Keratinocyte (primary cell): Measurements from ENCODE around the gene MT1B. TPM values are rescaled to one million over a fixed set of nuclear protein-coding genes. Genes with fewer than 3 reads are reported as not detected.

ENCODE experiments used
- DNase-seq: peaks from one replicate; pipeline ENCODE4 v3.0.0-alpha.2; 2011; ENCODE audit warnings: low read depth, missing footprints, low spot score
- FAIRE-seq: peaks from 2 replicates; lab custom pipeline; 2011; peaks lifted over from hg19 to GRCh38; lab: Jason Lieb, UNC
- H2AFZ ChIP-seq: 2 replicates; pipeline ENCODE4 v1.6.0; 2012; ENCODE audit warnings: low read length, control low read depth, inconsistent platforms; ENCODE audit not compliant: control insufficient read depth
- H3K27ac ChIP-seq: 2 replicates; pipeline ENCODE4 v1.5.1; 2011; ENCODE audit warnings: low read length; ENCODE audit not compliant: control insufficient read depth, insufficient read depth
- H3K27me3 ChIP-seq: 3 replicates; pipeline ENCODE4 v1.6.0; 2011; ENCODE audit warnings: low read length; ENCODE audit not compliant: control insufficient read depth, insufficient read depth; ENCODE audit errors: extremely low read depth
- H3K36me3 ChIP-seq, 2 experiments: 2 replicates in 1 of 2; 3 replicates in 1 of 2; pipeline ENCODE4 v1.5.1; 2011; ENCODE audit warnings: low read length in 2 of 2, mild to moderate bottlenecking in 1 of 2; ENCODE audit not compliant: control insufficient read depth in 2 of 2, insufficient read depth in 2 of 2; ENCODE audit errors: extremely low read depth in 1 of 2
- H3K4me1 ChIP-seq: 3 replicates; pipeline ENCODE4 v1.5.1; 2011; ENCODE audit warnings: low read length; ENCODE audit not compliant: control insufficient read depth, insufficient read depth; ENCODE audit errors: extremely low read depth
- H3K4me2 ChIP-seq: 3 replicates; pipeline ENCODE4 v1.6.0; 2011; ENCODE audit warnings: low read depth, low read length; ENCODE audit not compliant: control insufficient read depth, insufficient read depth; ENCODE audit errors: extremely low read depth
- H3K4me3 ChIP-seq, 3 experiments: fragments of 200-600 bp in 1 of 3; sonication (generic) in 1 of 3; 2 replicates in 2 of 3; 3 replicates in 1 of 3; pipeline ENCODE4 v1.5.1; 2011 to 2016; ENCODE audit warnings: low read length in 3 of 3, mild to moderate bottlenecking in 3 of 3, control low read depth in 2 of 3, inconsistent platforms in 1 of 3, low read depth in 1 of 3, mixed read lengths in 1 of 3, mixed run types in 1 of 3, moderate library complexity in 1 of 3; ENCODE audit not compliant: control insufficient read depth in 2 of 3, insufficient read depth in 2 of 3; ENCODE audit errors: extremely low read depth in 1 of 3
- H3K79me2 ChIP-seq: 2 replicates; pipeline ENCODE4 v1.6.0; 2012; ENCODE audit warnings: low read length; ENCODE audit not compliant: control insufficient read depth, insufficient read depth
- H3K9ac ChIP-seq: 3 replicates; pipeline ENCODE4 v1.6.0; 2011; ENCODE audit warnings: low read length; ENCODE audit not compliant: control insufficient read depth, insufficient read depth; ENCODE audit errors: extremely low read depth
- H3K9me1 ChIP-seq: 3 replicates; pipeline ENCODE4 v1.6.0; 2011; ENCODE audit warnings: low read length; ENCODE audit not compliant: control insufficient read depth, insufficient read depth; ENCODE audit errors: extremely low read depth
- H3K9me3 ChIP-seq: 2 replicates; pipeline ENCODE4 v1.5.1; 2012; ENCODE audit warnings: low read depth, low read length; ENCODE audit not compliant: control insufficient read depth
- H4K20me1 ChIP-seq: 3 replicates; pipeline ENCODE4 v1.6.0; 2011; ENCODE audit warnings: low read length; ENCODE audit not compliant: control insufficient read depth, insufficient read depth; ENCODE audit errors: extremely low read depth
- EZH2 ChIP-seq: IDR thresholded peaks from one replicate; pipeline ENCODE4 v1.6.1; 2012; ENCODE audit warnings: inconsistent platforms, mild to moderate bottlenecking, low read length, moderate library complexity
- dilution Hi-C: fragments of 300-500 bp; cut with MboI; formaldehyde crosslinking; loops from one replicate; pipeline ENCODE4 v1.7.0; 2020; ENCODE audit warnings: low sequenced_read_pairs; ENCODE audit not compliant: extremely low pct_ligation_motif_present
- polyA plus RNA-seq, 5 experiments: library from polyadenylated mRNA; depleted of rRNA in 3 of 5; stranded (reverse) in 3 of 5; stranded (forward) in 1 of 5; unstranded in 1 of 5; fragments of >200 nt; gene quantifications; 1 replicate in 1 of 5; 2 replicates in 3 of 5; 3 replicates in 1 of 5; pipeline versions ENCODE4 v1.2.1 to v1.2.3, GENCODE V29; 2011 to 2012; ENCODE audit warnings: missing spikeins in 2 of 5, low read depth in 1 of 5, low replicate concordance in 1 of 5
- TF ChIP-seq, protein P1 (sequence below), 3 experiments: IDR thresholded peaks in 1 of 3; conservative IDR thresholded peaks in 1 of 3; optimal IDR thresholded peaks in 1 of 3; 2 replicates in 2 of 3; 3 replicates in 1 of 3; pipeline versions ENCODE3 to v1.5.1; 2011; ENCODE audit warnings: low read length in 3 of 3, mild to moderate bottlenecking in 3 of 3, moderate library complexity in 2 of 3, control low read depth in 1 of 3, inconsistent platforms in 1 of 3; ENCODE audit not compliant: insufficient read depth in 2 of 3; ENCODE audit errors: extremely low read depth in 1 of 3

The MT1B gene
- polyA plus RNA-seq, 1 donor (not counting 4 experiments of a cell fraction or from before 2014, with no cell fraction given): not detected

DNA sequence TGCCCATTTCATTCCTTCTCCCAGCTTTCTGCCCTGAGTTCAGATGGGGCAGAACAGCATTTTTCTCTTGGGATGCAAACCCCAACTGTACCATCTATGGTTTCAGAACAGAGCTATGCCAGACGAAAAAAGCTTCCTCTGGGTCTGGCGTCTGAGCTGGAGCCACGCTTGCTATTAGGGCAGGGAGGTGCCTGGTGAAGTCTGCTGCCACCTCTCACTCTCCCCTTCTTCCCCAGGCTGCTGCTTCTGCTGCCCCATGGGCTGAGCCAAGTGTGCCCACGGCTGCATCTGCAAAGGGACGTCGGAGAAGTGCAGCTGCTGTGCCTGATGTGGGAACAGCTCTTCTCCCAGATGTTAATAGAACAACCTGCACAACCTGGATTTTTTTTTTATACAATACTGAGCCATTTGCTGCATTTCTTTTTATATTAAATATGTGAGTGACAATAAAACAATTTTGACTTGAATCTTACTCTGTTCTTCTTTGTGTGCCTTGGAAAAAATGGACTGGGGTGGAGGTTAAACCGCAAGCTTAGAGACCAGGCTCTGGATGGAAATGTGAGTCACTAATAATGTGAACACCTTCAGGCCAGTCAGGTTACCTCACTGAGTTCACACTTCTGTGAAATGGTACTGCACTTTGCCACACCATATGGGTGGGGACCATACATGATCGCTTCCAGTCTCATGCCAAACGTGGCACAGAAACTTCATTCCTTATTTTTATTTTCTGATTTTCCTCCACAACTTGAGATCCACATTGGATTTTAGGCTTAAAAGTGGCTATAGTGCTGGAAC is 14.9 kb upstream of the MT1B start:
- no peak overlapping the region for H3K27ac ChIP-seq
- H2AFZ ChIP-seq: no peak overlapping the region
- H3K4me3 ChIP-seq: no peak overlapping the region
- no peaks in the 10 kb centered on the region for H3K36me3 ChIP-seq
- H3K9me1 ChIP-seq: no peaks in the 10 kb centered on the region
- peaks cover 59% of the 10 kb centered on the region for H3K27me3 ChIP-seq
- no peaks in the 10 kb centered on the region for H3K9me3 ChIP-seq
- no peak overlapping the region for H3K9ac ChIP-seq
- dilution Hi-C loops: no loop called here
- peaks cover 4% of the 10 kb centered on the region for H3K4me1 ChIP-seq
- no peak overlapping the region for H3K4me2 ChIP-seq
- FAIRE-seq (no peak), DNase-seq (no peak)
- TF ChIP-seq, protein P1, sequence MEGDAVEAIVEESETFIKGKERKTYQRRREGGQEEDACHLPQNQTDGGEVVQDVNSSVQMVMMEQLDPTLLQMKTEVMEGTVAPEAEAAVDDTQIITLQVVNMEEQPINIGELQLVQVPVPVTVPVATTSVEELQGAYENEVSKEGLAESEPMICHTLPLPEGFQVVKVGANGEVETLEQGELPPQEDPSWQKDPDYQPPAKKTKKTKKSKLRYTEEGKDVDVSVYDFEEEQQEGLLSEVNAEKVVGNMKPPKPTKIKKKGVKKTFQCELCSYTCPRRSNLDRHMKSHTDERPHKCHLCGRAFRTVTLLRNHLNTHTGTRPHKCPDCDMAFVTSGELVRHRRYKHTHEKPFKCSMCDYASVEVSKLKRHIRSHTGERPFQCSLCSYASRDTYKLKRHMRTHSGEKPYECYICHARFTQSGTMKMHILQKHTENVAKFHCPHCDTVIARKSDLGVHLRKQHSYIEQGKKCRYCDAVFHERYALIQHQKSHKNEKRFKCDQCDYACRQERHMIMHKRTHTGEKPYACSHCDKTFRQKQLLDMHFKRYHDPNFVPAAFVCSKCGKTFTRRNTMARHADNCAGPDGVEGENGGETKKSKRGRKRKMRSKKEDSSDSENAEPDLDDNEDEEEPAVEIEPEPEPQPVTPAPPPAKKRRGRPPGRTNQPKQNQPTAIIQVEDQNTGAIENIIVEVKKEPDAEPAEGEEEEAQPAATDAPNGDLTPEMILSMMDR (optimal IDR thresholded peaks at IDR 0.05 in 1 of 3, IDR thresholded peaks at IDR 0.05 in 1 of 3, conservative IDR thresholded peaks at IDR 0.05 in 1 of 3; ENCODE audit: extremely low read depth in 1 of 3, insufficient read depth in 2 of 3, low read length in 3 of 3): no peak
- TF ChIP-seq EZH2: no peak
- H4K20me1 ChIP-seq: no peaks in the 10 kb centered on the region
- H3K79me2 ChIP-seq: no peaks in the 10 kb centered on the region

DNA sequence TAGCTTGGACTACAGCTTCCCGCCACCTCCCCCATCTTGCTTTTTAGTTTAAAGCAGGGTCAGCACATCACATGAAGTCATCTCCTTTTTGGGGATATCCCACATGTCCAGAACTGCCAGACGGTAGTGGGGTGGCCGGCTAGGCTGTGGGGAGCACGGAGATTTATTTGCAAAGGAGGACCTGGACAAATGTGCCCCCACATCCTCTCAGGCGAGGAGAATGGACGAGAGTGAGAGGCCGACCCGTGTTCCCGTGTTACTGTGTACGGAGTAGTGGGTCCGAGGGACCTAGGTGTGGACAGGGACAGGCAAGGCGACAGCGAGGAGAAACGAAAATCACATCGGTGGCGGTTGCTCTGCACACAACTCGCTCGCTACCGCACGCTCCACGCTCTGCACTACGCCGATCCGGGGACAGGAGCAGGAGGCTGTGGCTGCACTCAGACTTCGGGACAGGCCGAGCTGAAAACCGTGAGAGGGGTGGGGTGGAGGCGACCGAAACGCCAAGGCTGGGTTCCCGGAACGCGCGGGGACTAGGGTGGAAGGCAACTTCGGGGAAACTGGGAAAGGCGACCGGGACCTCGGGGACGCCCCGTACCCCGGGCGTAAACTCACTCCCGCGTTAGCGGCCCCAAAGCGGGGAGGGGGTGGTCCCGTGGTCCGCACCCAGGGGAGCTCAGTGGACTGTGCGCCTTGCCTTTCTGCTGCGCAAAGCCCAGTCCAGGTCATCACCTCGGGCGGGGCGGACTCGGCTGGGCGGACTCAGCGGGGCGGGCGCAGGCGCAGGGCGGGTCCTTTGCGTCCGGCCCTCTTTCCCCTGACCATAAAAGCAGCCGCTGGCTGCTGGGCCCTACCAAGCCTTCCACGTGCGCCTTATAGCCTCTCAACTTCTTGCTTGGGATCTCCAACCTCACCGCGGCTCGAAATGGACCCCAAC is 13.6 kb upstream of the MT1B start, which contains the start of gene MT1A:
MT1A (plus strand) TSS at position 853 of the 937 bp plus-strand sequence; CDS start at position 926, 73 bp downstream.
- peaks cover 4% of the 10 kb centered on the region for H3K4me1 ChIP-seq
- H3K36me3 ChIP-seq: no peaks in the 10 kb centered on the region
- peaks cover 47% of the 10 kb centered on the region for H3K27me3 ChIP-seq
- FAIRE-seq (no peak), DNase-seq (no peak)
- TF ChIP-seq EZH2: no peak
- TF ChIP-seq, protein P1 (optimal IDR thresholded peaks at IDR 0.05 in 1 of 3, IDR thresholded peaks at IDR 0.05 in 1 of 3, conservative IDR thresholded peaks at IDR 0.05 in 1 of 3; ENCODE audit: extremely low read depth in 1 of 3, insufficient read depth in 2 of 3, low read length in 3 of 3): no peak
- peak within 1 kb of the TSS; percentile 41 for H3K4me2 ChIP-seq
- dilution Hi-C loops: no loop called here
- H3K27ac ChIP-seq: no peak within 1 kb of the TSS
- no peaks in the 10 kb centered on the region for H3K9me1 ChIP-seq
- no peaks in the 10 kb centered on the region for H3K79me2 ChIP-seq
- H3K9ac ChIP-seq: no peak within 1 kb of the TSS
- H3K4me3 ChIP-seq: peak within 1 kb of the TSS in 2 of 3 experiments; percentile 18 to 27
- H4K20me1 ChIP-seq: no peaks in the 10 kb centered on the region
- no peaks in the 10 kb centered on the region for H3K9me3 ChIP-seq
- no peak within 1 kb of the TSS for H2AFZ ChIP-seq
